Measurements from ENCODE around the gene CHTF18.
"Not testable (repeated sequence)": the region's sequence is repeated elsewhere in the genome, so short reads cannot be mapped to it uniquely, and the experiment has no call there.

CHTF18 gene

DNA sequence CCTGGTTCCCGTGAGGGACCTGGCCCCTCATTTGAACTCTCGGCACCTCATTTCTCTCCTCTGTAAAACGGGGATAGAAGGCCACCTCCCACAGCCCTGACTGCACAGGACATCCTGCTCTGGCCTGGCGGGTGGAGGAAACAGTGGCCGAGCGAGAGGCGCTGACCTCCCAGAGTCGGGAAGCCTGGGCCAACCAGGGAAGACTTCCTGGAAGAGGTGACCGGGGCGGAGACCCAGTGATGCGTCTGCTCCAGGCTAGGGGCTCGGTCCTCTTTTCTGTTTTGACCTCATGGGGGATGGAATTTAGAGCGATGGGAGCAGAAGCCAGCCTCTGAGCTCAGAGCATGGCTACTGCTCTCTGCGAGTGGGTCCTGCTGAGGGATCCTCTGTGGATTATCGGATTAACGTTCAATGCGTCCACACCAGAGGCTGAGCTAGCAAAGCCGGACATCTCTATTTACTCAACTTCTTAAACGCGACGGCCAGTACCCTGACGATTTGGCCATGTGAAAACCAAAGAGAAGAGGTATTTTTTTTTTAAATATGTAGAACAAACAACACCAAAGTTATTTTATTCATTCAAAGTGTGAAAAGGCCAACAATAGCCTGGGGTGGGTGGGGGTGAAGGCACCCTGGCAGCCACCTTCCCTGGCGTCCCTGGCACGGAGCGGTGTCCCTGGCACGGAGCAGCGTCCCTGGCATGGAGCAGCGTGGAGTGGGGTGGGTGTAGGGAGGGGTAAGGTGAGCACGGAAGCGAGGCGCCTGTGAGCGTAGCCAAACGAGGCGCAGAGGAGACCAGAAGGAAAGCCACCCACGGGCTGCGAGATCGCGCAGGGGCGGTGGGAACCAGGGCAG, 37.0 kb upstream of the CHTF18 start:
- no peak overlapping the region for H3K4me3 ChIP-seq (ENCODE audit: low read depth, low read length)
- DNase-seq (ENCODE audit: low read depth, low spot score): no peak
- TF ChIP-seq, protein P1, sequence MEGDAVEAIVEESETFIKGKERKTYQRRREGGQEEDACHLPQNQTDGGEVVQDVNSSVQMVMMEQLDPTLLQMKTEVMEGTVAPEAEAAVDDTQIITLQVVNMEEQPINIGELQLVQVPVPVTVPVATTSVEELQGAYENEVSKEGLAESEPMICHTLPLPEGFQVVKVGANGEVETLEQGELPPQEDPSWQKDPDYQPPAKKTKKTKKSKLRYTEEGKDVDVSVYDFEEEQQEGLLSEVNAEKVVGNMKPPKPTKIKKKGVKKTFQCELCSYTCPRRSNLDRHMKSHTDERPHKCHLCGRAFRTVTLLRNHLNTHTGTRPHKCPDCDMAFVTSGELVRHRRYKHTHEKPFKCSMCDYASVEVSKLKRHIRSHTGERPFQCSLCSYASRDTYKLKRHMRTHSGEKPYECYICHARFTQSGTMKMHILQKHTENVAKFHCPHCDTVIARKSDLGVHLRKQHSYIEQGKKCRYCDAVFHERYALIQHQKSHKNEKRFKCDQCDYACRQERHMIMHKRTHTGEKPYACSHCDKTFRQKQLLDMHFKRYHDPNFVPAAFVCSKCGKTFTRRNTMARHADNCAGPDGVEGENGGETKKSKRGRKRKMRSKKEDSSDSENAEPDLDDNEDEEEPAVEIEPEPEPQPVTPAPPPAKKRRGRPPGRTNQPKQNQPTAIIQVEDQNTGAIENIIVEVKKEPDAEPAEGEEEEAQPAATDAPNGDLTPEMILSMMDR (IDR thresholded peaks at IDR 0.05; ENCODE audit: low read depth, low read length): no peak
- in situ Hi-C loops (cut with HindIII; ENCODE audit: low sequenced_read_pairs): no loop called here

DNA sequence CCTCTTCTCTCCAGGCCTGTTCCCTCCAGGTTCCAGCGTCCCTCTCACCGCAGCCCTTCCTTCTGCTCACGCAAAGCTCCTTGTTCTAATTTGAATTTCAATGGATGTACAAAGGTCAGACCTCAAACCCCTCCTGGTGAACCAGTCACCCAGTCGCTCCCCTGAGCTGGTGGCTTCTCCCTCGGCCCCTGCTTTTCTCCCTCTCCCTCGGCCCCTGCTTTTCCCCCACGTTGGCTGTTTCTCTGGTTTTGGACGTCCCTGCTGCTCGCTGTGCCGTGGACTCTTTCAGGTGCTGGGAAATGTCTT, 36.5 kb upstream of the CHTF18 start:
- TF ChIP-seq, protein P1 (IDR thresholded peaks at IDR 0.05; ENCODE audit: low read depth, low read length): no peak
- no peak for DNase-seq (ENCODE audit: low read depth, low spot score)
- no peak overlapping the region for H3K4me3 ChIP-seq (ENCODE audit: low read depth, low read length)
- in situ Hi-C loops (cut with HindIII; ENCODE audit: low sequenced_read_pairs): no loop called here

DNA sequence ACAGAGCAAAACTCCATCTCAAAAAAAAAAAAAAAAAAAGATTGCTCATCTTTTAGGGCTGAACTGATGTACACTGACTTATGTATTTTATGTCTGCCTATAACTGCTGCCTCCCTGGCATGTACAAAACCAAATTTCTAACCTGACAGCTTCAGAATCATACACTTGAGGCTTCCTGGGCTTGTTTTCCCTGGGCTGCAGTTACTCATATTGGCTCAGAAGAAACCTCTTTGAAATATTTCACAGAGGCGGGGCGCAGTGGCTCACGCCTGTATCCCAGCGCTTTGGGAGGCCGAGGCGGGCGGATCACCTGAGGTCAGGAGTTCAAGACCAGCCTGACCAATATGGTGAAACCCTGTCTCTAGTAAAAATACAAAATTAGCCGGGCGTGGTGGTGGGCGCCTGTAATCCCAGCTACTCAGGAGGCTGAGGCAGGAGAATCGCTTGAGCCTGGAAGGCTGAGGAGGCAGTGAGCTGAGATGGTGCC, 34.3 kb upstream of the CHTF18 start:
- DNase-seq (ENCODE audit: low read depth, low spot score); H3K4me3 ChIP-seq (ENCODE audit: low read depth, low read length); in situ Hi-C loops (cut with HindIII; ENCODE audit: low sequenced_read_pairs): not testable (repeated sequence)

DNA sequence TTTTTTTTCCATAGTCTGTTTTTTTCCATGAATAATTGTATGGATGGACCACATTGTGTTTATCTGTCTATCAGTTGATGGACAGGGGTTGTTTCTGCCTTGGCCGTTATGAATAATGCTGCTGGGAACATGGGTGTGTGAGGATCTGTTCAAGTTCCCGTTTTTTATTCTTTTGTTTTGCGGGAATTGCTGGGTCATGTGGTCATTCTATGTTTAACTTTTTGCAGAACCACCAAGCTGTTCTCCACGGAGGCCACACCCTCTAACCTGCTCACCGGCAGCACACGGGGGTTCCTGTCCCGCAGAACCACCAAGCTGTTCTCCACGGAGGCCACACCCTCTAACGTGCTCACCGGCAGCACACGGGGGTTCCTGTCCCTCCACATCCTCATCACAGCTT, 33.8 kb upstream of the CHTF18 start:
- H3K4me3 ChIP-seq (ENCODE audit: low read depth, low read length): no peak overlapping the region
- no peak for DNase-seq (ENCODE audit: low read depth, low spot score)
- TF ChIP-seq, protein P1 (IDR thresholded peaks at IDR 0.05; ENCODE audit: low read depth, low read length): no peak
- in situ Hi-C loops (cut with HindIII; ENCODE audit: low sequenced_read_pairs): no loop called here

DNA sequence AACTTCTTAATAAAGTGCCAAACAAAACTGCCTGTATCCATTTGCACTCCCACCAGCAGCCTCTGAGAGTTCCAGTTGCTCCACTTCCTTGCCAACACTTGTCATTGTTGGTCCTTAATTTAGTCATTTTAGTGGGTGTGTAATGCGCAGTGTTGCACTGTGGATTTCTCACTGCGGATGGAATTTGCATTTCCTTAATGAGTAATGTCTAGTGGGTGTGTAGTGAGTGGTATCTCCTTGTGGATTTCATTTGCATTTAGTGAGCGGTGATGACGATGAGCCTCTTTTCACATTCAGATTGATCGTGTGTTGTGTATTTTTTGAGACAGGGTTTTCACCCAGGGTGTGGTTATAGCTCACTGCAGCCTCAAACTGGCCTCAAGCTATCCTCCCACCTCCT, 32.0 kb upstream of the CHTF18 start:
- no peak overlapping the region for H3K4me3 ChIP-seq (ENCODE audit: low read depth, low read length)
- in situ Hi-C loops (cut with HindIII; ENCODE audit: low sequenced_read_pairs): no loop called here
- DNase-seq (ENCODE audit: low read depth, low spot score): no peak
- TF ChIP-seq, protein P1 (IDR thresholded peaks at IDR 0.05; ENCODE audit: low read depth, low read length): no peak

DNA sequence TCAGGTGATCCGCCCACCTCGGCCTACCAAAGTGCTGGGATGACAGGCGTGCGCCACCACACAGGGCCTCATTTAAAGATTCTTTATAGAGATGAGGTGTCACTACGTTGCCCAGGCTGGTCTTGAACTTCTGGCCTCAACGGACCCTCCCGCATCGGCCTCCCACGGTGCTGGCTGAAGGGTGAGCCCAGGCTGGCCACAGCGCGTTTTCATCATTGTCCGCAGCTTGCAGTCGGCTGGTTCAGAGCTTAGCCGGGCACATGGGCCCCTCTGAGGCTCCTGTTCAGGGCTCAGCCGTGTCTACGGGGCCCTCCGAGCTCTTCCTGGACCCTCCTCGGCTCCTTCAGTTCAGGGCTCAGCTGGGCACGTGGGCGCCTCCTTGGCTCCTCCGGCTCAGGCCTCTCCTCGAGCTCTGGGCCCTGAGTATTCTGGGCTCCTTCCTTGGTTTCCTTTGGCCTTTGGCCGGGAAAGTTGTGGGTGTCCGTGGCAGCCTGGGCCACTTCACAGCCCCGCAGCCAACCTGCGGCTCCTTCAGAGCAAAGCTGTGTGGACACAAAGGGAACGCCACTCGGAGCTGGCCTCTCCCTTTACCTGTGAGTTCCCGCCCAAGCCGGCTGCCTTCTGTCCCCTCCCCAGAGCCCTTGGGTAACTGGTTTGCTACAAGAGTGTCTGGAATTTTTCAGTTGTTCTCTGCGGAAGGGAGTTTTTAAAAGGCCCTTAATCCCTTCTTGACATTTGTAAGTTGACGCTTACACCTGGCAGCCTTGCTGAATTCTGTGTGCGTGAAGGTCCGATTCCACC, 29.1 kb upstream of the CHTF18 start:
- TF ChIP-seq, protein P1 (IDR thresholded peaks at IDR 0.05; ENCODE audit: low read depth, low read length): no peak
- no peak overlapping the region for H3K4me3 ChIP-seq (ENCODE audit: low read depth, low read length)
- in situ Hi-C loops (cut with HindIII; ENCODE audit: low sequenced_read_pairs): no loop called here
- no peak for DNase-seq (ENCODE audit: low read depth, low spot score)

DNA sequence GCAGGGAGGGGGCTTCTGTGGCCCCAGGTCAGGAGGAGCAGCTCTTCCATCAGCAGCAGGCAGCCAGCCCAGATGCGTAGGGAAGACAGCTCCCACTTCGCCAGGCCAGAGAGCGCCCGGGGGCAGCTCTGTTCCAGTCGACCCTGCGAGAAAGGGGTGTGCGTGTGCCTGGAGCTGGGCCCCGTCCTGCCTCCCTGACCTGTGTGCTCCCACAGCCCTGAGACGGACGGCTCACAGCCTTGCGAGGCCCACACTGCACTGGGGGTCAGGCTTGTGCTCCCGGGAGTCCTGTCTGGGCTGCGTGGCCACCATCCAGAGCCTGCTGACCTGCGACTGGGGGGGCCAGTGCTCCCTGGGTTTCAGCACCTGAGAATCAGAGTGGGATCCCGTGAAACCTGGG, 28.4 kb upstream of the CHTF18 start:
- H3K4me3 ChIP-seq (ENCODE audit: low read depth, low read length): no peak overlapping the region
- in situ Hi-C loops (cut with HindIII; ENCODE audit: low sequenced_read_pairs): no loop called here
- TF ChIP-seq, protein P1 (IDR thresholded peaks at IDR 0.05; ENCODE audit: low read depth, low read length): no peak
- no peak for DNase-seq (ENCODE audit: low read depth, low spot score)
